ENCODE measurements around the gene ANO7.

ANO7 gene, protein sequence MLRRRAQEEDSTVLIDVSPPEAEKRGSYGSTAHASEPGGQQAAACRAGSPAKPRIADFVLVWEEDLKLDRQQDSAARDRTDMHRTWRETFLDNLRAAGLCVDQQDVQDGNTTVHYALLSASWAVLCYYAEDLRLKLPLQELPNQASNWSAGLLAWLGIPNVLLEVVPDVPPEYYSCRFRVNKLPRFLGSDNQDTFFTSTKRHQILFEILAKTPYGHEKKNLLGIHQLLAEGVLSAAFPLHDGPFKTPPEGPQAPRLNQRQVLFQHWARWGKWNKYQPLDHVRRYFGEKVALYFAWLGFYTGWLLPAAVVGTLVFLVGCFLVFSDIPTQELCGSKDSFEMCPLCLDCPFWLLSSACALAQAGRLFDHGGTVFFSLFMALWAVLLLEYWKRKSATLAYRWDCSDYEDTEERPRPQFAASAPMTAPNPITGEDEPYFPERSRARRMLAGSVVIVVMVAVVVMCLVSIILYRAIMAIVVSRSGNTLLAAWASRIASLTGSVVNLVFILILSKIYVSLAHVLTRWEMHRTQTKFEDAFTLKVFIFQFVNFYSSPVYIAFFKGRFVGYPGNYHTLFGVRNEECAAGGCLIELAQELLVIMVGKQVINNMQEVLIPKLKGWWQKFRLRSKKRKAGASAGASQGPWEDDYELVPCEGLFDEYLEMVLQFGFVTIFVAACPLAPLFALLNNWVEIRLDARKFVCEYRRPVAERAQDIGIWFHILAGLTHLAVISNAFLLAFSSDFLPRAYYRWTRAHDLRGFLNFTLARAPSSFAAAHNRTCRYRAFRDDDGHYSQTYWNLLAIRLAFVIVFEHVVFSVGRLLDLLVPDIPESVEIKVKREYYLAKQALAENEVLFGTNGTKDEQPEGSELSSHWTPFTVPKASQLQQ

DNA sequence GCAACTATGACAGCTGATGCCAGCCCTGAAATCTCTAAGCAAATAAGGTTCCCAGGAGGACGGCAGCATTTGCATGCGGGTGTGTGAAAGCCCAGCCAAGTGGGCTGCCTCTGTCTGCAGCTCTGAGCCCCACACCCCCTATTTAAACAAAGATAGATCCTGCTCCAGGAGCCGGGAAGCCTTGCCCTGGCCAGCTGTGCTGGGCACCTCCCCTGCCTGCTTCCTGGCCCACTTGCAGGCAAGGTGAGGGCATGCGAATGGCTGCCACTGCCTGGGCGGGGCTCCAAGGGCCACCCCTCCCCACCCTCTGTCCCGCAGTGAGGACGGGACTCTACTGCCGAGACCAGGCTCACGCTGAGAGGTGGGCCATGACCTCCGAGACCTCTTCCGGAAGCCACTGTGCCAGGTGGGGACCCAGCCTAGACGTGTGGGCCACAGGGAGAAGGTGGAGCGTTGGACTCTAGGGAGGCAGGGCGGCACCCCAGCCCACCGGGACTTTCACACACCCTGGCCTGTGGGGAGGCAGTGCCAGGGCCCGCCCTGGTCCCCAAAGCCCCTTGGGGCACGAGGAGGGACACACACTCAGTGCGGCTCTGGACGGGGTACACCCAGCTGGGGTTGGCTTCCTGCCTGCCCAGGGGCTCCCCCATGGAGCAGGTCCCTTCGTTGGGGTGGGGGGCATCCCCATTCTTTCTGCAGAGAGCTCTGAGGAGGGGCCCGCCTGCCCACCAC lies at the start of gene ANO7:
ANO7 (plus strand) TSS at position 317 of the 732 bp plus-strand sequence. CDS start 1,387 bp downstream, outside the sequence.
- DNase-seq, result no peak

DNA sequence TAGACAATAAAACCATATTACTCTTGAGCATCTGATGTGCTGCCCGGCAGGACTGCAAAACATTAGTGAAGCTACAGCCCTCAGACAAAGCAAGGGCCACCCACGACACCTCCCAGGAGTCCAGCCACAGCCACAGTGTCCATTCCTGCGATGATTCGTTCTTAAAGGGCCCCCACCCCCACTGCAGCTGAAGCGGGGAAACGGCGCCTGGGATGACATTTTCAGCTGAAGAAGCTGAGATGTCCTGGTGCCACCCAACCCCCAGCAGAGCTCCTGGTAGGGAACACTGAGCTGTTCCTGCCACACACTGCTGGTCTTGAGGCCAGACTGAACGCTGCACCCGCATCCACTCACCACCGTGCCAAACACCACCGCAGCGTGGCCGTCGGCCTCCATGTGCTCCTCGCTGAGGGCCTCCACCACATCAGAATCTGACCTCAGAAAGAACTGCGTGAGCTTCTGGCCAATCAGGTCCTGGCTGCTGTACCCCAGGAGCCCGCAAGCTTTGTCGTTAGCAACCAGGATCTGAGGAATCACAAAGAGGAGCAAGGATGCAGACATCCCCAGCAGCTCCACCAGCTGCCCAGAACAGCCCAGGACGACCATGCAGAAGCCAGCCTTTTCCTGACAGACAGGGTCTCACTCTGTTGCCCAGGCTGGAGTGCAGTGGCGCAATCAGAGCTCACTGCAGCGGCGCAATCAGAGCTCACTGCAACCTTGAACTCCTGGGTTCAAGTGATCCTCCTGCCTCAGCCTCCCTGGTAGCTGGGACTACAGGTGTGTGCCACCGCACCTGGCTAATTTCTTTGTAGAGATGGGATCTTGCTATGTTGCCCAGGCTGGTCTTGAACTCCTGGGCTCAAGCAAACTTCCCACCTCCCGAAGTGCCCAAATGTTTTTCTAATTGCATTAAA lies 48.7 kb upstream of the ANO7 start:
- DNase-seq, result no peak

DNA sequence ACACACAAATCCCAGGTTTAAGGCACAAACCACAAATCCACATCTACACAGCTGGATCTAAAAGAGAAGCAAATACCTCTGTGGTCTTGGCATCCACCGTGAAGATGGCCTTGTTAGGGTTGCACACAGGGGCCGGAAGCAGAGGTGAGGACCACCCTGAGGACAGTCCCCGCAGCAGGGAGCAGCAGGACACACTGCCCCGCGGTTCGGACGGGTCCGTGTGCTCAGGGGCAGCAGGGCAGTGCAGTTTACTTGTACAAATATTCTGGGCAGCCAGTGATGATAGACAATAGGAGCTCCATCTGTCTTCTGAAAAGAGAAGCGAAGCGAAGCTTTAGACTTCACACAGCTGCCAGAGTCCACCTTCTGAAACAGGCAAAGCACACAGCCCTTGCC lies 48.0 kb upstream of the ANO7 start:
- no peak for DNase-seq

DNA sequence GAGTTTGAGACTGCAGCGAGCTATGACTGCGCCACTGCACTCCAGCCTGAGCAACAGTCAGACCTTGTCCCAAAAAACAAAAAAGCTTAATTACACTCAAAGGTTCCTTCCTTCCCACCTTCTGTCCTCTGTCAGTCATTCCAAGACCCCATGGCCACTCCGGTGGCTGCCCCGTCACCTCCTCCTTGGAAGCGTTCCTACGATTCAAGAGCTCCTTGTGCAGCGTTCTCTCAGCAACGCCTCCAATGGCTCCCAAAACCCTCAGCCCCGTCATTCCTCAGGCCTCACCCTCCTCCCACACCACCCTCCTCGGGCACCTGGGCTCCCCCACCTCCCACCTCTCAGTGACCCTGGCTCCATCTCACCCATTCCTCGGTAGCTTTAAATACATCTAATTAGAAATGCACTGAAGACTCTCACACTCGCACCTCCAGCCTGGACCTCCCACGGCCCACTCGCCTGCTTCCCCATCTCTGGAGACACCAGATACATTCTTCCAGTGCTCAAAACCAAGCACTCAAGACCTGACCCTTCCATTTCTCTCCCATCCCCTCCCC lies 47.2 kb upstream of the ANO7 start:
- no peak for DNase-seq

DNA sequence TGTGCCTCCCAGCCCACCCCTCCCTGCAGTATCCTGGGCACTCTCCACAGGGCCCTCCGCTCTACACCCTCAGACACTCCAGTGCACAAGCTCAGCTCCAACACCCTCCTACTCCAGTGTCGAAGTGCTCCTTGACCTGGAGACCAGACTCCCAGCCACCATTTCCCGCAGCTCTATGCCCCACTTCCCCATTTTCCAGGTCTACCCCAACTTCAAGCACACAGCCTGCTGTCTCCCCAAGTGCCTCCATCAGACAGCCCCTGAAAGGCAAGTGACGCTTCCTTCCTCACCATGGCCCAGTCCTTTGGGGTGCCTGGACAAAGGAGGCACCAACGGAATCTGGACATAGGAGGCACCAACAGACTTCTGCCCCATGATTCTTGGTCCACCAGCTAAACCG lies 46.4 kb upstream of the ANO7 start:
- DNase-seq, result no peak

DNA sequence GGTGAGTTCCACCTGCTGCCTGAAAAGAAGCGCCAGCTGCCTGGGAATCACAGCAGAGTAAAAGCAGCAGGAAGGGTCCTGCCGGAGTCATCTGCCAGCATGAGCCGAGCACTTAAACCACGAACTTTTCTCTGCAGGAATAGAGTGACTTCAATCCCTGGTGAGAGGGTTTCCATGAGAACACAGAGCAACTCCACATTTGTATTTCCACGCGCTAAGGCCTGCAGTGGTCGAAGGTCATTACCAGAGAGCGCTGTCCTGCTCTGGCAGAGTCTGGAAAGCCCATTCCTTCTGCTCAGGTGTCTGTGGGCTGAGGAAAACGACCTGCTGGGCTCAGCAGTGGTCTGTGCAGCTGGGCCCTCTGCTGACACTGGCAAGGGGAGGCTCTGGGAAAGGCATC lies 45.9 kb upstream of the ANO7 start:
- no peak for DNase-seq

DNA sequence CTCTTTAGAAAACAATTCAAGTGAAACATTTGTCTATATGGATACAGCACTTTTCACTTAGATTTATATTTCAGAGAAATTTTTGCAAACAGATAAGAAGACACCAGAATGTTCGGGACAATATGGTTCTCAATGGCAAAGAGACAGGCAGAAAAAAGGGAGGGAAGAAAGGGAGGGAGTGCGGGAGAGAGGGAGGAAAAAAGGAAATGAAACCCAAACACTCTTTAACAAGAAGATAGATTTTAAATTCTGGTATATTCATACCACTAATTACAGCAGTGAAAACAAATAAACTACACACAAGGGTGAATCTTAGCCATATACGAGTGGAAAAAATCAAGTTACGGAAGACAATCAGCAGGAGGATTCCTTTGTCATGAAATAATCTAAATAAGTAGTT lies 42.2 kb upstream of the ANO7 start:
- no peak for DNase-seq

DNA sequence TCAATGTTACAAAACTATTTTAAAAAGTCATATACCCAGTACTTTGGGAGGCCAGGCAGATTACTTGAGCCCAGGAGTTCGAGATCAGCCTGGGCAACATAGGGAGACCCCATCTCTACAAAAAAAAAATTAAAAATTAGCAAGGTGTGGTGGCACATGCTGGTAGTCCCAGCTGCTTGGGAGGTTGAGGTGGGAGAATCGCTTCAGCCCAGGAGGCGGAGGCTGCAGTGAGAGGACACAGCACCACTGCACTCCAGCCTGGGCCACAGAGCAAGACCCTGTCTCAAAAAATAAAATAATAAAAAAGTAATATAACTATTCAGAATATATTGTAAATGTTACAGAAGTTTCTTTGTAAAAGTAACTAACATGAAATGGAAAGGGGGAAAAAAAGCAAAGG lies 41.1 kb upstream of the ANO7 start:
- no peak for DNase-seq

DNA sequence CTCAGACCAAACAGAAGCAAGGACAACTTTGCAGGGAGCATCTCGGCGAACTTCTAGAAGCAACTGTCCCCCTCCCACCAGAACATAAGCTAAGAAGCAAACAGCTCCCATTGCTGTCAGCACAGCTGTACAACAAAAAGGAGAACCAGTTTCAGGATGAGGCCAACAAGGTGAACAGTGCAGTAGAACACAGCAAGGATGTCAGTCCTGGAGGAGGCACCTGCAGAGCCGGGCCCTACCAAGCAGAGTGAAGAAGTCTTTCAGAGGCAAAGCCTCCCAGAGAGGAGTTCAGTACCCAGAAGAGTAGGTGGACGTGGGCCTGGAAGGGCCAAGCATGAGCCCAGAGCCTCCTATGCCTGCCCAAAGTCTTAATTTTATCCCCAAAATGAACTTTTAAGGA lies 40.2 kb upstream of the ANO7 start:
- no peak for DNase-seq

DNA sequence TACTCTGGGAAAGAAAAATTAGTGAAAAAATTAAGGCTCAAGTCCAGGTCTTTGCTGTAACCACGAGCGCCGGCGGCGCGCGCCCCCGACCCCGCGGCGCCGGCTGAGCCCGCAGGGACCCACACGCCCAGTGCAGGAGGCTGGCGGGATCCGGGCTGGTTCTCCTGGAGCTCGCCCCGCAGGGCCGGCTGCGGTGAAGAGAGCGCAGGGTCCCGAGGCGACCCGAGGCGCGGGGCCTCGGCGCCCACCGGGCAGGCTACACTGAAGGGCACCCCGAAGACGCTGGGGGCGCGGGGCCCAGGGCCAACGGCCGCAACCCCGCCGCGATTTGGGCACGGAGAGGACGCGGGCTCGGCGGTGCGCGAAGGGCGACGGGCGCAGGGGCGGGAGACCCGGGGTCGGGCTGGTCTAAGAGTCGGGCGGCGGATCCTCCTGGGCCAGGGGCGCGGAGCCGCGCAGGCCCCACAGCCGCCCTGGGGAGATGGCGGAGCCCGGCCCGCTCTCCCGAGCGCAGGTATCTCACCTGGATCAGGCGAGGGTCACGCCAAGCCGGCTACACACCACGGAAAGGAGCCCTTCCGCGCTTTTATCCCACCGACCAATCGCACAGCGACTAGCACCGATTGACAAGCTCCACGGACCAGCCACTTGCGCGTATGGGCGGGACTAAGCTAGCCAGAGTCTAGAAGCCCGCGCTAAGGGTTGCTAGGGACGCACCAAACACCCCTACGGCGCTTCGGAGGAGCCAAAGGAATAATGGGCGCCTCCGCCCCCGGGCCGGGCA lies 39.4 kb upstream of the ANO7 start, which contains the start of gene PASK:
PASK (minus strand) TSS at position 582 of the 784 bp plus-strand sequence. CDS start 6,440 bp downstream, outside the sequence.
- peak; percentile 94 for DNase-seq

DNA sequence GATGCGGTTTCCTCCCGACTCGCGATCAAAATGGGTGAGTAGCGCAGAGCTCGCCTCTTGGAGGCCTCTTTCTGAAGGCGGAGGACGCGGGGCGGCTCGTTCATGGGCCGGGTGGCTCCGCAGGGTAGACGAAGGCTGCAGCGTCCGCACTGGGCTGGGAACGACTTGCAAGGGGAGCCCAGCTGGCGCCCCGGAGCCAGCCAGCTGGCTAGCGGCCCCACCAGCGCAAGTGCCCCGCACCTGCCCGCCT lies 38.9 kb upstream of the ANO7 start:
- DNase-seq, result no peak

DNA sequence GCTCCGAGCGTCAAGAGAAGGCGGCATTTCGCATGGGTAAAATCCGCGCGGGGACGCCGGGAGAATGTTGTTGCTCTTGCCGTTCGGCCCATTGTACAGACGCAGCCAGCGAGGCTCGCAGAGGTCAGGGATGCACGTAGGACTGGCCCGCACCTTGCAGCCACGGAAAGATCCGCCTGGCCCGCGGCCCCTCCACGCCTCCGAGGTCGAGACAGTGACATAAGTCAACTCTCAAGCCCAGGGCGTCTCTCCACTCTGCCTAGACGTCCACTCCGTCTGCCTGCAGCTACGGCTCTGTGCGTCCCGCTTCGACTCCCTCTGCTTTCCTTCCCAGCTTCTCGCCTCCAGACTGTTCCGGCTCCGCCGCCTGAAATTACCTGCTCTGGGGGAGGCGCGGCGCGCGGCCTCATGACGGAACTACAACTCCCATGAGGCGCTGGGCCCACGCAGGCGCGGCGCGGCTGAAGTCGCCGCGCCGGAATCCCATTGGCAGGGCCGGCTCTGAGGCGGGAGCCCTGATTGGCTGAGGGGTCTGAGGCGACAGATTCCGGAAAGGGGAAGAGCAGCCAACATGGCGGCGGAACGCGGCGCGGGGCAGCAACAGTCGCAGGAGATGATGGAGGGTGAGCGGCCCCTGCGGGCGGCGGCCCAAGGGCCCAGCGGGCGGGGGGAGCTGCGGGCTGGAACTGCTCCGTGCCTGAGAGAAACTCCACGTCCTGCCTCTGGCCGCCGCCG lies 38.4 kb upstream of the ANO7 start, which contains the start of gene PPP1R7:
PPP1R7 (plus strand) TSS at position 543 of the 735 bp plus-strand sequence; CDS start at position 572, 29 bp downstream.
- DNase-seq, result peak; percentile 95

DNA sequence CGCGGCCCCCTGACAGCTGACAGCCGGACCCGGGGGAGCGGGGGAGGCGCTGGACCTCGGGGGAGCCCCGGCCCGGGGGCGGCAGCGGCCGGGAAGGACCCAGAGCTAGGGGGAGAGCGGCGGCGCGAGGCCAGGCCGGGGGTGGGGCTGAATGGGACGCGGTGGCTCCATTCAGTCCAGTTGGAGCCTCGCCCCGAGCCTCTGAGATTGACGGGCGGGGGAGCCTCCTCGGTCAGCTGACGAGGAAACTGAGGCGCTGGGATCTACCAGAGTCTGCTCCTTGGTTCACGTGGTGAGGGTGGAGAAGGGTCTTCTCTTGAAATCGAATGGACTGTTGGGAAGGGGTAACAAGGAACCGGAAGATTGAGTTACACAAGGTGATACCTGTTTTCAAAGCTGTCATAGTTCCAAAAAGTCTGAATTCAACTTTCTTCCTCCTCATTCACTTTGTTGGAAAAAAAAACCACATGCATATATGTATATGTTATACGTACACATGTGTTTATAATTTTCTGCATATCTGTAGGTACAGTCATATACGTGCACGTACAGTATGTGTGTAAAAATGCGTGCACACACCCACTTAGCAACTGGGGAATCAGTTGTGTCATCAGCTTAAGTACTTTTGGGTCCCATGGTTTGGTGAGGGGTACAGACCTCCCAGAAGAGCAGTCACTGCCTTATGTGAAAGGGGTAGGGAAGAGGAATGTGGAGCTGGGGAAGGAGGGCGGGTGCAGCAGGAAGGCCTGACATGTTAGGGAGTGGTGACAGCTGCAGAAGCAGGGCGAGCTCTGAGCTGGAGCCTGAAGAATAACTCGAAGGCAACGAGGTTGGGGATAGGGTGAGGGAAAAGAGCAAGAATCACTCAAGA lies 37.6 kb upstream of the ANO7 start:
- no peak for DNase-seq

DNA sequence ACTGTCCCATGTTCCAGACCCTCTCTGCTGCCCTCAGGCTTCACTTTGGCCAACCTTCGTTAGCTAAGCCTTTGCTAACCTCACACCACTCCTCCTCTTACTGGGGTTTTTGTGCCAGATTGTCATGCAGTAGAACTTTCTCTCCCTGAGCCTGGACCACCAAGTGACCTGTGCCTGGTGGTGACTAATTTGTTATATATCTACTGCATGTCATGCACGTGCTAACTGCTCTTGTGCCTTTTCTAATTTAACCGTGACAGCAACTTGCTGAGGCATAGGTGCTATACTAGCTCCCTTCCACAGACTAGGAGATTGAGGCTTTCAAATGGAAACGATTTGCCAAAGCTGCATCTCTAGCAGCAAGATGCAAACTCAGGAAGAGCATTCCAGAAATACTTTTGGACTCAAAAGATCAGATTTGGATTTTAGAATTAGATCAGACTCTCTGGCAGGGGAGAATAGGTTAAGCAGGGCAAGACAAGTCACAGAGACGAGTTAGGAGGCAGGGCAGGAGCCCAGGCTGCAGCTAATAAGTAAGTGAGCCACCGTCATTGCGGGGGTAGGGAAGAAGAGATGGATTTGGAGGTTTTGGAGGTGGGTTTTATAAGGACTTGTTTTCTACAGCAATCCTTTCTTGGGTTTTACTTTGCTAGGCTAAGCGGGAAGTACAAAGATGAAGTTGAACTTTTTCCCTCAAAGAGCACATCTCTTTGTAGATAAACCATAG lies 36.4 kb upstream of the ANO7 start:
- no peak for DNase-seq

DNA sequence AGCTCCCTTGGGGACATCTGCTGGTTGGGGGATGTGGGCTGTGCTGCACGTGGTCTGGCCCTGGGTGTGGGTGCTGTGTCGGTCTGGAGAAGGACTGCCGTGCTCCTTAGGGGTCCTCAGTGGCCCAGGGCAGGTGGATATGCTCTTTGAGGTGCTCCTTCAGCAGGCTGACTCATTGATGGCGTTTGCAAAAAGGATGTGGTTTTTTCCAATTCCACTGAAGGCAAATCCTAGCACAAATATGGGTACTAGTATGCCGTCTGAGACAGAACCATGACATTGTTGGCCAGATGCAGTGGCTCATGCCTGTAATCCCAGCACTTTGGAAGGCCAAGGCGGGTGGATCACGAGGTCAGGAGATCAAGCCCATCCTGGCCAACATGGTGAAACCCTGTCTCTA lies 34.9 kb upstream of the ANO7 start:
- DNase-seq, result no peak

DNA sequence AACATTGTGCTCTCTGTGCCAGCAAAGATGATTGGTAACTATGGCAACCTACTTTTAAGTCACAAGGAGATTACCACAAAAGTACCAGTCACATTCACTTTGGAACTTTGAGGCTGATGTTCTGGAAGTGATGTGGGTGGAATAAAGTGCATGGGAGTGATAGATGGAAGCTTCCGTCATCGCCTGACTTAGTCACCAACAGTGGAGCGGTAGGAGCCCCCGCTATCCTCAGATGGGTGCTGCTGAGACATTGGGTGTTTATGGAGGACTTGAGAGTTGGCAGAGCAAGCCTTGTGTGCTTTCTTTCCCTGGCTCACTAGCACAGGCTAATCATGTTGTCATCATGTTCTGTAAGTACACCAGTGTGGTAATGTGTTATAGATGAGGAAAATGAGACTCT lies 33.6 kb upstream of the ANO7 start:
- DNase-seq, result no peak

DNA sequence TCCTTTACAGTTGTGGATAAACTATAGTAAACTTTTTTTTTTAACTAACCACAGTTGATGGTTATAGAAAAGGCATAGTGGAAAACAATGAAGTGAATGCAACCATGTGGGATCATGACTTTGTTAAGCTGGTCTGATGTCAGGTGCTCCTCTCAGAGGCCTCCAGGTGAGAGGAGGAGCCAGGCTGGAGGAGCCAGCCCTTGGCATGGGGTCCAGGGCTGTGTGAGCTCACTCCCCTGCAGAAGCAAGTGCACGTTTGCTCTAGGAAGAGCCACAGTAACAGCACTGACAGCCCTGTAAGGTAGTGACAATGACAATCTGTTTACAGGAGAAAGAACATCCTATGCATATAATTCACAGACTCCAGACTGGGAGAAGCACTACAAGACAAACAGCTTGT lies 32.5 kb upstream of the ANO7 start:
- no peak for DNase-seq

DNA sequence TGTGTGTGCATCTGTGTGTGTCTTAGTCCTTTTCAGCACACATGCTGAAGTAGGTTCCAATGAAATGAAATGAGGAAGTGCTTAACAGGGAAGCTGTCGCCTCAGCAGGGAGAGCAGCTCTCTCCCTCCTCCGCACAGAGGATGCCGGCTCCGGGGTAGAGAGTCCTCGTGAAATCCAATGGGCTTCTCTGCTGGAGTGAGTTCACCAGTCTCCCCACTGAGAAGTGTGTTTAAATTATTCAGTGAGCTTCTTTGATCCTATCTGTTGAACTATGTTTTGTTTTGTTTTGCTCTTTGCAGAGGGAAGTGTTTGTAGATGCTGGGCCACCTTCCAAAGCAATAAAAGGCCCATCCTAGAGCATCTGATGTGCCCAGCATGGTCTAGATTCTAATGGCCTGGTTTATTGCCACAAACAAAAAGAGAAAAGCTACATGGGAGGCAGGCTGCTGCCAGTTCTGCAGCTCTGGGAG lies 31.5 kb upstream of the ANO7 start:
- DNase-seq, result peak; percentile 57

Data from inflammatory macrophage treated with lipopolysaccharide for 4 hours (primary cell).